Effector CD8-positive, alpha-beta T cell (primary cell): ENCODE results near the gene CCDC15.
"Not testable (repeated sequence)": the region's sequence is repeated elsewhere in the genome, so short reads cannot be mapped to it uniquely, and the experiment has no call there.

ENCODE experiments used
- DNase-seq: peaks from one replicate; lab custom pipeline; 2025; lab: John Stamatoyannopoulos, UW

CCDC15 gene

DNA sequence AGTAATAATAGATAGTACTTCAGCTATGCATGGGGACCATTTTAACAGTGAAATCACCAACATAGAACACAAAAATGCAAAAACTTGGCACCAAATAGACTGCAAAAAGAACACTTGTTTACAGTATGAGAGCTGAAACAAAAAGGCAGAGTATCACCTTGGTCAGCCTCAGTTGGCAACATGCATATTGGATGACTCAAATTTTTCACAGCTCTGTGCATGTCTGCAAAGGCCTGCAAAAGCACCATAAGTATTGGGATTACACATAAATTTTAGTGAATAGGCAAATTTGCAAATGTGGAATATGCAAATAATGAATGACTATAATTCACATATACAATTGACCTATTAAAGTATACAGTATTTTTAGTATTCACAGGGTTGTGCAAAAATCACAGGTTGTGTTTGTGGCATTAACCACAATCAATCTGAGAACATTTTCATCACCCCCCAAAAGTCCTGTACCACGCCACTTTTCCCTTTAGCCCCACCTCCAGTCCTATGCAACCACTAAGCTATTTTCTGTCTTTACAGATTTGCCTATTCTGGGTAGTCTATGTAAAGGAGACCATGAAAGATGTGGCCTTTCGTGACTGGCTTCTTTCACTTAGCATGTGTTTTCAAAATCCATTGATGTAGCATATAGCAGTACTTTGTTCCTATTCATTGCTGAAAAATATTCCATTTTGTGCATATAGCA, 47.2 kb downstream of the CCDC15 start:
- no peak for DNase-seq

DNA sequence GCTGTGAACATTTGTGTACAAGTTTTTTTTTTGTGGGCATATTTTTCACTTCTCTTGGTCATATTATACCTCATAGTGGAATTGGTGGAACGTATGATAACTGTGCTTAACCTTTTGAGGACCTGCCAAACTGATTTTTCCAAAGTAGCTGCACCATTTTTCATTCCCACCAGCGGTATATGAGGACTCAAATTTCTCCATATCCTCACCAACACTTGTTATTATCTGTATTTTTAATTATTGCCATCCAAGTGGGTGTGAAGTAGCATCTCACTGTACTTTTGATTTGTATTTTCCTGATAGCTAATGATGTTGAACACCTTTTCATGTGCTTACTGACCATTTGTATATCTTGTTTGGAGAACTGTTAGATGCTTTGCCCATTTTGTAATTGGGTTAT, 47.8 kb downstream of the CCDC15 start:
- DNase-seq = no peak

DNA sequence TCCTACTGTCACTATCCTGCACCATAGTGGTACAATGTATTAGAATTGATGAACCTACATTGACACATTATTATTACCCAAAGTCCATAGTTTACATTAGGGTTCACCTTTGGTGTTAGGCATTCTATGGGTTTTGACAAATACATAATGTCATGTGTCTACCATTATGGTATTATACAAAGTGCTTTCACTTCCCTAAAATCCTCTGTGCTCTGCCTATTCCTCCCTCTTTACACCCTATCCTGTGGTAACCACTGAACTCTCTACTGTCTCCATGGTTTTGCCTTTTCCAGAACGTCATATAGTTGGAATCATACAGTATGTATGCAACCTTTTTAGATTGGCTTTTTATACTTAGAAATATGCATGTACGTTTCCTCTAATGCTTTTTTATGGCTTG, 51.5 kb downstream of the CCDC15 start:
- no peak for DNase-seq

DNA sequence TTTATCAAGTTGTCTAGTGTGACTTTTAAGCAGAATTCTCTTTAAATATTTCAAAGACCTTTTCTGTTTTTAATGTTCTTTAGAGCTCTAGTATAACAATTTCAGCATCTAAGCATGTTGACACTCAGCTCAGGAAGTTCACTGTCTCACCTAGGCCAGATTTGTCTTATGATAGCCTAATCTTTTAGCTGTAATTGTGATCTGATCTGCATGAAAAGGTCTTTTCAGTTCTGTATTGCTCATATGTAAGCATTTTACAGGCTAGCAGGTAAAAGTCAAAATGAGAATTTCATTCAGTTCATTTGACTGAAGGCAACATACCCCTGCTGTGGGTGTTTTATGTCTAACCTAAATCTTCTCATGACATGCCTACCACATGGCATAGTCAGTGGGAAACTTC, 62.4 kb downstream of the CCDC15 start:
- DNase-seq = no peak

DNA sequence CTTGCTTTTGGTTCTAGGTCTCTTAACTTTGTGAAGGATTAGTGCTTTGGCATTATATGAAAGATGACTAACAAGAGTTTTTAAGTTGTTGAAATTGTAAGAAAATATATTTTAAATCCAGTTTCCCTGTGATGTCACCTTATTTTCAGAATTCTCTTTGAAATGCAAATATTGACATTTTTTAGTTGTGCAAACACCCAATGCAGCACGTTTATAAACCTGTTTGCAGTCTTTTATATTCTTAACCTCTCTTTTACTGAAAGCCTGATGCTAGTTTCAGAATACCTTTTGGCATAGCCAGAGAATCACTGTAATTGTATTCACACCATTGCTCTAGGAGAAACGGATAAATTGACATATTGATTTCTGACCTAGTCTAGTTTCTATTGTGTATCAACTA, 66.3 kb downstream of the CCDC15 start:
- no peak for DNase-seq

DNA sequence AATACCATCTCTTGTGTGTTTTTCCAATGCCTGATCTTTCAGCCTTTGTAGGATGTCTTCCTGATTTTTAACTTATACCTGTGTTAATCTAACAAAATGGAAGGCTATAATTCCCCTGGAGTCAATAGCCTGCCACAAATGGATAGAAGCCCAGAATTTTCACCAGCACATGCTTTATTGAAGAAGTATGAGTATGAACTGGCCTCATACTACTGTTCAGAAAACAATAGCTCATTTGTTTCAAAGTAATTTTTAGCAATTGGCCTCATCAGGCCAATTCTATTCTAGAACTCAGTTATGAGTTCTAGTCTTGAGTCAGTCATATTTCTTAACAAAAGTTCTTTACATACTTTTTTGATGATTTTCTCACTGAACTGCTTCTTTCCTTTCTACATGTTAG, 68.5 kb downstream of the CCDC15 start:
- DNase-seq = no peak

DNA sequence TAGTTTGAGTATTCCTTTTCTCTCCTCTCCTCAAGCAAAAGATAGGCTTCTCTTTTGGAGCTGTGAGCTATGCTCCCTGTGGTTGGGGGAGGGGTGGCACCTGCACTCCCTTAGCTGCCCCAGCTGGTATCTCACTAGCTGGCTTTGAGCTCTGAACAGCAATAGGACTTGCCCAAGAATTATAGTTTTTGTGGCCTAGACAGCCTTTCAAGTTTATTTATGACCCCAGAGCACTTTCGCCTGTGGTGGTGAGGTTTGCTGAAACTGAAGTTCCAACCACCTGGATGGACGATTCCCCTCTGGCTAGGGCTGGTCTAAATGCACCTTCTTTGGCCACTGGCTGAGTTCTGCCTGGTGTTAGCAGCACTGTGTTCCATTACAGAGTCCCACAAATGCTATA, 72.0 kb downstream of the CCDC15 start:
- no peak for DNase-seq

DNA sequence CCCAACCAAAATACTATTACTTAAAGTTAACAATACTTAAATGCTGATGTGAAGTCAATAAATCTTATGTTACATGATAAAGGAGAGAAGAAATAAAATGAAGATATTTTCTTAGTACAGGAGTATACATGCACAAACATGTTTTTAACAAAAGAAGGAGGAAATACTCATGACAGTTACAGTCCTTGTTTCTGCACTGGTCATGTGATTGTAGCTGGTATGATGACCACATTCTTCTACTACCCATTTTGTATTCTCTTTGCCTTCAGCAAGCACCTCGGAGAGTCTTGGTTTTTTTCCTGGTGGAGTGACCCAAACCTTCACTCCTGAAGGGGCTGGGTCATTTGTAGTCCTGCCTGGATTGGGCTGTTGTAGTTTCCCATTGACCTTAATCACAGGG, 75.4 kb downstream of the CCDC15 start:
- DNase-seq = not testable (repeated sequence)

DNA sequence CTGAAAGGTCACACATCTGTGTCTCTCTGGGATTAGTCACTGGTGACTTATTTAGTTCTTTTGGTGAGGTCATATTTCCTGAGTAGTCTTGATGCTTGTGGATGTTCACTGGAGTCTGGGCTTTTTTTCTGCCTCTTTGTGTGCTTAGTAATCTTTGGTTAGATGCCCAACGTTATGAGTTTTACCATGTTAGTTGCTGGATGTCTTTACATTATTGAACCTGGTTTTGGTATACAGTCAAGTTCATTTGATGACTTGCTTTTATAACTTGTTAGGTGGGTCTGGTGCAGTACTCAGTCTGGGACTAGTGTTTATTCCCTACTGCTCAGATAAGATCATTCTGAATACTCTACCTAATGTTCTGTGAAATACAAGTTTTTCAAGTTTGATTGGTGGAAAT, 82.9 kb downstream of the CCDC15 start:
- no peak for DNase-seq

DNA sequence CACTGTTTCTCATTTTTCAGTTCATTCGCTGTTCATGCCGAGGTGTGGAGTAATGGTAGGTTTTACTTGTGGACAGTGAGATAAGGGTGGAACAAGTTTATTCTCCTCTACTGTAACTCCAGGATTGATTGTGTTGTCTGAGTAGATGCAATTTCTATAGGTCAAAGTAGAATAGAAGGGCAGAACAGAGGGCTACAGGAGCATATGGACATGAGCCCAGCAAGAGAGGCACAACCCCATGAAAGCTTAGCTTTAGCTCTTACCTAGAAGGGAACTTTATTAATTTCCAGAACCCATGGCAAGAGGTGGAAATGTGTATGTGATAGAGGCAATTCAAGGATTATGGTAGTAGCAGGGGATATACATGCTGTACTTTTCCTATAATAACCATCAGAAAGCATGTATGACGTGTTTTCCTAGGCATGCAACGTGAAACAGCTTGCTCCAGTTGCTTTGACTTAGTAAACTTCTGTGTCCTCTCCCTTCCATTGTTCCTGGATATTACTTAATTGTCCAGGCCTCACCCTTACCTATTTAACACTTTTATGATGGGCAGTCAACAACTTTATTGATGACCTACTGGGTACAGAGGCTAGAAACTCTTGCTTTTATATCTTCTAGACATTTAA, 95.3 kb downstream of the CCDC15 start:
- no peak for DNase-seq

DNA sequence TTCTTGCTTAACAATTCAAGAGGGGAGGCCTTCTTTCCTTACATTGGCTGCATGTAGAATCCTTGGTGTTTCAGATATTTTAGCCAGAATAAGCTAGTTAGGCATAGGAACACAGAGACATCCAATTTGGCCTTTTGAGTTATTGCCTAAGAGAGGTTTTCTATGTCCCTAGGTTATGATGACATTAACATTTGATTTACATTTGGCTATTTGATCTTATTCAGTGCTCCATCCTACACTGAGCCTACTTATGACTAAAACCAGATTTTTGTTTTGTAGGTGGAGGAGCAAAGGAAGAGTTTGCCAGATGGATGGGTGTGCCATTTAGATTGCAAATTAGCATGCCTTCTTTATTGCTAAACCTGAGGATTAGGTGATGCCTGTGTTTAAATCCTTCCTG, 98.0 kb downstream of the CCDC15 start:
- DNase-seq = no peak

DNA sequence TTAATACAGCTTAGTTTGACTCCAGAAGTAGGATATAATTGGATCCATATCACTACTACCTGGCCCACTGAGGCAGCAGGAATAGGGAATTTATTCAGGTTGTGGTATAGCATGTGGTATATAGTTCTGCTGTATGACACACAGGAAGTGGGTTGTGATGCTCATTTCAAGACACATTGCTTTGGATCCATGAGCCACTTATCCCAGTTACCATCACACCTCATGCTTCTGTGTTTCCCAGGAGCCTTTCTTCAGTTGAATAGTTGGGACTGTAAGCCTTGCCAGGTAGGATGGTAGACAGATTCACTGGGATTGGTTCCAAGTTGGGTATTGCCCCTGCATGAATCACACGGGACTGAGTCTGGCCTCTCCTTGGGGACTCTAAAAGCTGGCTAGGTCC, 99.2 kb downstream of the CCDC15 start:
- no peak for DNase-seq

DNA sequence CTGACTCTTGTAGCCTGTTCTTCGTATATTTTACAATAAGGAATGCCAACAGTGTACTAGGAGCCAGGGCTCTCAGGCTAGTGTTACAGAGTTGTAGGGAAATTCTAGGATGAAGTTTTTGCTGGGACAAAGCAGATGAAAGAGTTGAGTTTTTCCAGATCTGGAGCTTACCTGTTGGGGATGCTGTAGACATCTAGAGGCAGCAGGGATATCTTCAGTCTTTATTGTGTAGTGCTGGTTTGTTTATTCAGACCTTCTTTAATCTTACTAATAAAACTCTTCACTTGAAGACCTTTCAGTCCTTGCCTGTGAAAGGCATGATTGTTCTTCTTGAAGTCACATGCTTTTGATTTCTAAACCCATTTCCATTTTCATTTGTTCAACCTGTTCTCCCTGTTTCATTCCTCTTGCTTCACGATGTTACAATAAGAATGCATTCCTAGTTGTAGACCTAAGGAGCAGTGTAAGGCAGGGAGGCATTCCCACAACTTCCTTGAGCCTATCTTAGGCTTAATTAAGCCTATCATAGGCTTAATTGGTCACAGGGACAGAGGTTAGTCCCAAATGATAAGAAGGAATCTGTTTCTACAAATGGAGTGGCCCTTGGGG, 101.2 kb downstream of the CCDC15 start:
- DNase-seq = no peak

DNA sequence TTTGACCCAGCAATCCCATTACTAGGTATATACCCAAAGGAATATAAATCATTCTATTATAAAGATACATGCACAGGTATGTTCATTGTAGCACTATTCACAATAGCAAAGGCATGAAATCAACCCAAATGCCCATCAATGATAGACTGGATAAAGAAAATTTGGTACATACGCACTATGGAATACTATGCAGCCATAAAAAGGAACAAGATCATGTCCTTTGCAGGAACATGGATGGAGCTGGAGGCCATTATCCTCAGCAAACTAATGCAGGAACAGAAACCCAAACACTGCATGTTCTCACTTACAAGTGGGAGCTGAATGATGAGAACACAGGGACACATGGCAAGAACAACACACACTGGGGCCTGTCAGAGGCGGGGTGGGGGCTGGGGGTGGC, 102.1 kb downstream of the CCDC15 start:
- not testable (repeated sequence) for DNase-seq

DNA sequence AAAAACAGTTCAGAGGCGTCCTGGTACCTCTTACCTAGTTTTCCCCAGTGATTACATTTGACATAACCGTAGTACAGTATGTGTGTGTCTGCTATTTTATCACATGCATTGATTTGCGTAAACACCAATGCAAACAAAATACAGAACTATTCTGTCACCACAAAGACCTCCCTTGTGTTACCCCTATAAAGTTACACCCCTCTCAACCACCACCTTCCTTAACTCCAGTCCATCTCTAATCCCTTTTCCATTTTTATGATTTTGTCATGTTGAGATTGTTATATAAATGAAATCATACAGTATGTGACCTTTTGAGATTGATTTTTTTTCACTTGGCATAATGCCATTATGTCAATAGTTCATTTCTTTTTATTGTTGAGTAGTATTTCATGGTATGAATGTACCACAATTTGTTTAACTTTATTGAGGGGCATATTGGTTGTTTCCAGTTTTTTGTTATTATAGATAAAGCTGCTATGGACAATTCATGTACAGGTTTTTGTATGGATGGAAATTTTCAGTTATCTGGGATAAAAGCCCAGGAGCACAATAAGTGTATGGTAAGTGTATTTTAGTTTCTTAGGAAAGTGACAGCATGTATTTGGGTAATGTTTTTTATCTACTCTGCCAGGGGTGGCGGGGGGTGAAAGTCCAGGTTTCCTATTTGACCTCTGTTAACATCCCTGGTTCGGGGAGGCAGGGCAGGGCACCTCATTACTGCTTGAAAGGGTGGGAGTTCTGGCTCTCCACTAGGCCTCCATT, 103.1 kb downstream of the CCDC15 start:
- DNase-seq = no peak

DNA sequence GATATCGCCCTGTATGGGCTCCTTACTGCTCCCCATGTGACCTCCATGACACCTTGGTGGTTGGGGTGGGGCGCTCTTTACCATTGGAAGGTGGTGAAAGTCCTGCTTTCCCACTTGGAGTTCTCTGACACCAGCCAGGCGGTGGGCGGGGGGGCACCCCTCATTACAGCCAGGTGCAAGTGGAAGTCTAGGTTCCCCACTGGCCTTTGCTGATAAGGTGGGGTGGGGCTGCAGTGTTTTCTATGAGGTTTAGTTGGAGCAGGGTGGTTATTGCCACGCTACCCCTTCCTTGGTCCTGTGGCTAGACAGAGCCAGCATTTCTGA, 103.7 kb downstream of the CCDC15 start:
- no peak for DNase-seq

DNA sequence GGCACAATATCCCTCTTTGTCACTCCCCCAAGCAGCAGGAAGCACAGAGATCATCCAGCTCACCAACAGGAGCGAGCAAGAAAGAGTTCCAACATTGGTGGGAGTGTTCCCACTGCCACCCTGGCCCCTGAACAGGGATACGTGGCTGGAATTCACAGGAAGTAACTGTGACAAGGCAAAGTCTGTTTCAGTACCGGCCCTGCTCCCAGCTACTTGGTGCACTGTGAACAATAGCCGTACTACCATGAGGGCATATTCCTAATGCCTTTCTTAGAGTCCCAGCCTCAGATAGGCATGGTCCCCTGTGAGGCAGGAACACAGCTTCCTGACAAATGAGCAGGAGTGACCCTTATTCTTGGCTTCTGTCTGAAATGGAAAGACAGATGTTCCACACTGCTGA, 107.3 kb downstream of the CCDC15 start:
- no peak for DNase-seq

DNA sequence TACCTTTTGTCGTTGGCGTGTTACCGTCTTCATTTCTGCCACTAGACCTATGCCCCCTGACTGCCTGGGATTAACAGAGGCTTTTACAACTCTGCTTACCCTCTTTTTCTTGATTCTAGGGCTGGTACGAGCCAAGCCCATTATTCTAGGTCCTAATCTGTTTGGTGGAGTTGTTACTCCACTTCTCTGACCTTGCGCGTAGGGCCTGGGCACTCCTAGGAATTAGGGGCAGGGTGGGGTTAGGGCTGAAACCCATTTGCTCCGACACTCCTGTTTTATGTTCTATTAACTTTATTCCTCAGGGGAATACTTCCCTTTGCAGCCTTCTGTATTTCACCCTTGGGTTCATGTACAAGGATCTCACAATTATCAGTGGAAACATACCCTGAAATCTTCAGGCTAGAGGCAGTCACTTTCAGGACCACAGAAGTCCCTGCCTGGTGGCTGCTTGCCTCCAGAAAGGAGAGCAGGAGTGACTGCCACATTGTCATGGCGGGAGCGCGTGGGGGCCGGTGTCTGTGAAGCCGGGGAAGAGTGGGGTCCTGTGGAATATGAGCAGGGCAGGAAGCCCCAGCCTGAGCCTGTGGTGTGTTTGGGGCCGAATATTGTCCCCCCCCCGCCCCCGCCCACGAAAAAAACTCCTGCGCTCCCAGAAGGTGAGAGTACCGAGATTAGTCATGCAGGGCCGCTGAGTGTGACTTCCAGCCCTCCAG, 108.4 kb downstream of the CCDC15 start:
- DNase-seq = no peak

DNA sequence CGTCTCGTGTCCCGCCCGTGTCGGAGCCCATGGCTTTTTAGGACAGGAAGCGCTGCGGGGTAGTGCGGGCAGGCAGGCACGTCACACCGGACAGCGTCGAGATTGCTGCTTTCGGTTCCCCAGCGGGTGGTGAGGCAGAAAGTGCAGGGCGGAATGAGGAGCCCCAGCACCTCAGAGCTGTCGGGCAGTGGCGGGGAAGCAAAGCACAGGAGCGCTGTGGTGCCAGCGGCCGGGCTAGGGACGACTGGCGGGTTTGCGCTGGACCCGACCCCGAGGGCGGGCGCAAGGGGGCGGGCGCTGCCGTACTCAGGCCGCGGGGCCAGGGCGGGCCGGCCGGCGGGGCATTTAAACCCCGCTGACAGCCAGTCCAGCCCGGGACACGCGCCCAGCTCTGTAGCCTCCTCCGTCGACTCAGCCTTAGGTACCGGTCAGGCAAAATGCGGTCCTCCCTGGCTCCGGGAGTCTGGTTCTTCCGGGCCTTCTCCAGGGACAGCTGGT, 109.0 kb downstream of the CCDC15 start, which contains the start of gene SLC37A2:
Gene SLC37A2, plus strand, starts transcription at position 375 of the 498 bp plus-strand sequence. Its CDS starts 63 bp downstream, at position 438.
- DNase-seq = no peak

DNA sequence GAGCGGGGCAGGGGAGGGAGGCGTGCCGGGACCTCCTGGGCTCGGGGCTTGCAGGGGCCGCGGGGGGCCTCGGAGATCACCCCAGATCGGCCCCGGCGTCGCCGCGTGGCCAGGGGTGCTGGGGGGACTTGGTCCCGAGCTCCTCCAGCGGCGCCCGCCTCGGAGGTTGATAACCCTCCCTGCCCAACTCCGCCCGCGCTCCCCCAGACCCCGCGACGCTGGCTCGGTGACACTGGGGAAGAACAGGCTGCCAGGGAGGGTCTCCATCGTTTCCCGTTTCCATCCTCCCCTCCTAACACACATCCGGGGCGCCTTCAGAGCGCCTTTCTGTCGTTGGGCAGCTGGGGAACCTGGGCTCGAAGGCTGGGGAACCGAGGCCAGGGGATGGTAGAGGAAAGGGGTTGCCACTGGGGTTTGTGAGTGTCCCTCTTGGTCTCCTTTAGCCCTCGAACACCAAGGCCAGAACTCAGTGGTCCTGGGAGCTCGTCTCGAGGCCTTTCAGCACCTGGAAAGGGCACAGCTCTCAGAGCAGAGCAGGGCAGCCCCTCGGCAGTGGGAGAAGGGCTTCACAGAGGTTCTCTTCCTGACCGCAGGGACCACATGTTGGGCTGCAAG, 109.5 kb downstream of the CCDC15 start:
- DNase-seq = no peak

DNA sequence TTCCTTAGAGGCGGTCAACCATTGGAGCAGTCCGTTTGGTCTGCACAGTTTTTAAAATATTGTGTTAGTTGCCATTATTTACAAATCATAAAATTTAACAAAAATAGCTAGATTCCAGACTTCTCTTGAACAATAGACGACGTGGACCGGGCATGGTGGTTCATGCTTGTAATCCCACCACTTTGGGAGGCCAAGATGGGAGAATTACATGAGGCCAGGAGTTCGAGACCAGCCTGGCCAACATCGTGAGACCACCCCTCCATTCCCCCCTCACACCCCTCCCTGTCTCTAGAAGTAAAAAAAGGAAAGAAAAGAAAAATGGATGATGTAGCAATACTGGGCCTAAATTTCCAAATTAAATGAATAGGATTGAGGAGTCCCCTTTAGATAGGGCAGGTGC, 110.1 kb downstream of the CCDC15 start:
- no peak for DNase-seq

DNA sequence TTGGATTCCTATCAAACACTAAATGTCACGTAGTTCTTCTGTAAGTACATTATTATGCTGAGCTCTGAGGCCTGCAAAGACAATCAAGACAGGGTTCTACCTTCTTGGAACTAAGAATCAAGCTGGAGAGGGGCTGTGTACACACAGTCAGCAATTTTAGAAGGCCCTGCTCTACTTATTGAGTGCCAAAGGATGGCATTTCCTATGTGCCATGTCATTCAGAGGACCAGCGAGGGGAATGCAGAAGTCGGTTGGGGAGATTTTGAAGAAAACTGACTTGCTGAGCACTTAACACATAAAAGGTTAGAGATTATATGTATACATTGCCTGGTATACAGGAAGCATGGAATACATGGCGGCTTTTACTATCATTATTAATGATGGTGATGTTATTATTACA, 114.4 kb downstream of the CCDC15 start:
- DNase-seq = no peak
